KOPT-K1 (cell line): ENCODE data around the gene HEG1.

Experiments
- H3K27ac ChIP-seq: fragments of 200-600 bp; sonication (generic); 2 replicates; pipeline ENCODE4 v1.5.1; 2016; ENCODE audit warnings: antibody characterized with exemption, mild to moderate bottlenecking, low read depth, low read length; ENCODE audit not compliant: poor library complexity, severe bottlenecking
- H3K36me3 ChIP-seq: fragments of 200-600 bp; sonication (generic); 2 replicates; pipeline ENCODE4 v1.5.1; 2017; ENCODE audit warnings: antibody characterized with exemption, mild to moderate bottlenecking, low read length, moderate library complexity; ENCODE audit not compliant: insufficient read depth
- H3K9me3 ChIP-seq: fragments of 200-600 bp; sonication (generic); 2 replicates; pipeline ENCODE4 v1.5.1; 2017; ENCODE audit warnings: antibody characterized with exemption, low read length, mild to moderate bottlenecking; ENCODE audit not compliant: insufficient read depth, poor library complexity, severe bottlenecking

Gene HEG1

DNA sequence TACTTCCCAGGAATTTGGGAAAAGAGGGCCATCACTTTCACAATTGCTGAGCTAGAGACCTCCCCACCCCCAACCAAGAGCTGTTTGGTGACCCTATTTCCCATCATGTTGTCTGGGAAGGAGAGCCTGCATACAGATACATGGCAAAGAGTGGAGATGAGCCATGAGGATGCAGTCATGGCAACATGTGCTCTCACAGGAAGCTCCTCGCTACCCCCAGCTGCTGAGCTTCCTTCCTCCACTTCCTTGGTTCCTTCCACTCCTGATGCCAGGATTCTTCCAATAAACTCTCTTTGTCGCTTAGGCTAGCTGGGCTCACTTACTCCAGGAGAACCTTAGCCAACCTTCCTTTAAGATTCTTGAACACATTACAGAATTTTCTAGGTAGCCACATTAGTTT is 72.9 kb downstream of the HEG1 start:
- H3K36me3 ChIP-seq = no peaks in the 10 kb centered on the region
- H3K27ac ChIP-seq = no peak overlapping the region
- no peaks in the 10 kb centered on the region for H3K9me3 ChIP-seq

DNA sequence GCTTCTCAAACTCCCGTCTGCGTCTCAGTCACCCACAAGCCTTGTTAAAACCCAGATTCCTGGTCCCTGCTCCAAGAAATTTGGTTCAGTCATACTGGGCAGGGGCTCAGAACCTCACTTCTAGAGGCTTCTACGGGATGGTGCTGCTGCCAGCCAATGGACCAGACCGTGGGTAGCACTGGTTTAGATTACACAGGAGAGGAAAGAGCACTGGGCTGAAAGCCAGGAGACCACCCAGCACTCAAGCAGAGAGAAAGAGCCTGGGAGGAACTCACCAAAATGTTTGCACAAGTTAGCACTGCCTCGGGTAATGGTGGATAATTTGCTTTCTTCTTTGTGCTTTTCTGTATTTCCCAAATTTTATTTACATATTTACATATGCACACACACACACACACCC is 74.3 kb downstream of the HEG1 start:
- H3K36me3 ChIP-seq = no peaks in the 10 kb centered on the region
- no peak overlapping the region for H3K27ac ChIP-seq

DNA sequence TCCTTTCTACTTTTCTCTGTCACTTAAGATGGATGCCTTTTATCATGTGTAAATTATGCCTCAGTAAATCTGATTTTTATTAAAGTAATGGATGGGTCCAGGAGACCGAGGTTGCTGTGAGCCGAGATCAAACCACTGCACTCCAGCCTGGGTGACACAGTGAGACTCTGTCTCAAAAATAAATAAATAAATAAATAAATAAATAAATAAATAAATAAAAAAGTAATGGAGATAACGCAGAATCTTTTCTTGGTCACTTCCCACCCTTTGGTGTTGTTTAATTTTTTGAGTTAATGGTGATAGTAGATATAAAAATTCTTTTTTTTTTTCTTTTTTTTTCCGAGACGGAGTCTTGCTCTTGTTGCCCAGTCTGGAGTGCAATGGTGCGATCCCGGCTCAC is 77.2 kb downstream of the HEG1 start:
- Histone ChIP-seq H3K36me3 (no peaks in the 10 kb centered on the region), H3K27ac (no peak overlapping the region), H3K9me3 (no peaks in the 10 kb centered on the region)

More for the DNA sequence above, 74.3 kb downstream of the HEG1 start:
- H3K9me3 ChIP-seq = no peaks in the 10 kb centered on the region

DNA sequence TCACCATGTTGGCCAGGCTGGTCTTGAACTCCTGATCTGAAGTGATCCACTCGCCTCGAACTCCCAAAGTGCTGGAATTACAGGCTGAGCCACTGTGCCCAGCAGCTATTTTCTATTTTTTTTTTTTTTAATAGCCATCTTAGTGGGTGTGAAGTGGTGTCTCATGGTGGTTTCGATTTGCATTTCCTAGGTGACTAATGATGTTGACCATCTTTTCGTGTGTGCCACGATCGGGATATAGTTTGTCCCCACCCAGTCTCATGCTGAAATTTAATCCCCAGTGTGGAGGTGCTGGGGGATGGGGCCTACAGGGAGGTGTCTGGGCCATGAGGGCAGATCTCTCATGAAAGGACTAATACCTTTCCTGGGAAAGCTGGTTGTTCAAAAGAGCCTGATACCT is 79.4 kb downstream of the HEG1 start:
- Histone ChIP-seq H3K36me3 (no peaks in the 10 kb centered on the region), H3K27ac (no peak overlapping the region), H3K9me3 (no peaks in the 10 kb centered on the region)

DNA sequence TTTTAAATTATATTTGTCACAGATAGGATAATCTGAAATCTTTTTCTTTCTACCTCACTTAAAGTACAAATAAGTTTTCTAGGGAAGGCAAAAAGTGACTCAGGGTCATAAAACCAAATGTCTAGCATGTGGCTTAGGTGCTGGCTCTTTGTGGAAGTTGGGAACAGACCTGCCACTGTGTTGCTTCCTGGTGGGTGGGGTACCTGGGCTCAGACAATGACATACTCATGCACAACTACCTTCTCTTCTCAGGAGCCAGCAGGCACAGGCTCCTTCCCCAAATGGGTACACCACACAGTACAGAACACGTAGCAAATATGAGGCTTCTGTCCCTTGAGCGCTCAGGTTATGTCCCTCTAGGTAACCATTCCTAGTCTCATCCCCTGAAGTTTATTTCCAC is 81.1 kb downstream of the HEG1 start:
- H3K27ac ChIP-seq = no peak overlapping the region
- H3K36me3 ChIP-seq = peaks cover 9% of the 10 kb centered on the region; the same call in 1 of the 2 replicates
- no peaks in the 10 kb centered on the region for H3K9me3 ChIP-seq

DNA sequence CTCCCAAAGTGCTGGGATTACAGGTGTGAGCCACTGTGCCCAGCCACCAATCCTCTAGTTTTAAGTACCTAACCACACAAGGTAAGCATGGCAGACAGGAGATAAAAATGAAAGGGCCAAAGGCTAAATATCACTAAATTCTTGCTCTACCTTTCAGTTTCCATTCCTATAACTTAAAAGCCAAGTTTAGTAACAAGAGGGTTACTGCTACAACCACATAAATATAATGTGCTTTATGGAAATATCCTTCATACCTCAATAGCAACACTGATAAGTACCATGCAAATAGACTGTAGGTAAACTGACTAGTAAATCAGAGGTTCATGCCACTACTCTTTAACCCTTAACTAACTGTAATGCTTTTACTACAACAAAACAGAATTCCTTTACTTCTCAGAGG is 82.5 kb downstream of the HEG1 start:
- Histone ChIP-seq H3K27ac (no peak overlapping the region), H3K9me3 (no peaks in the 10 kb centered on the region), H3K36me3 (peaks cover 15% of the 10 kb centered on the region; the same call in 1 of the 2 replicates)

DNA sequence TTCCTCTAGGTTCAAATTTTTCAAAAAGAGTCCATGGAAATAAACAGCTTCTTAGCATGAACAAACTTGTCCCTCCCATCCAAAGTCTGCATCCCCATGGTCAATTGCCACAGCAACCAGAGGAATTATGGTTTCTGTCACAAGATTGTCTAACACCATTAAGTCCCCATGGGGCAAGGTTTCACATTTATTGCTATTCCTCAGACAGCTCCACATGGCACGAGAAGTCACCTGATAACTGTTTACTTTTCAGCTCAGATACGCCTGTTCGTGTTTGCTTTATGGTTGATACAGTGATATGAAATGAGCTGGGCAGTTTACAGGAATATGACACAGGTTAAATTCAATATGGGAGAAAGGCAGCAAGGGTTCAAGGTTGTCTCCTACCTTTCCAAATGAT is 83.3 kb downstream of the HEG1 start:
- Histone ChIP-seq H3K9me3 (no peaks in the 10 kb centered on the region), H3K36me3 (peaks cover 15% of the 10 kb centered on the region; the same call in 1 of the 2 replicates), H3K27ac (no peak overlapping the region)

DNA sequence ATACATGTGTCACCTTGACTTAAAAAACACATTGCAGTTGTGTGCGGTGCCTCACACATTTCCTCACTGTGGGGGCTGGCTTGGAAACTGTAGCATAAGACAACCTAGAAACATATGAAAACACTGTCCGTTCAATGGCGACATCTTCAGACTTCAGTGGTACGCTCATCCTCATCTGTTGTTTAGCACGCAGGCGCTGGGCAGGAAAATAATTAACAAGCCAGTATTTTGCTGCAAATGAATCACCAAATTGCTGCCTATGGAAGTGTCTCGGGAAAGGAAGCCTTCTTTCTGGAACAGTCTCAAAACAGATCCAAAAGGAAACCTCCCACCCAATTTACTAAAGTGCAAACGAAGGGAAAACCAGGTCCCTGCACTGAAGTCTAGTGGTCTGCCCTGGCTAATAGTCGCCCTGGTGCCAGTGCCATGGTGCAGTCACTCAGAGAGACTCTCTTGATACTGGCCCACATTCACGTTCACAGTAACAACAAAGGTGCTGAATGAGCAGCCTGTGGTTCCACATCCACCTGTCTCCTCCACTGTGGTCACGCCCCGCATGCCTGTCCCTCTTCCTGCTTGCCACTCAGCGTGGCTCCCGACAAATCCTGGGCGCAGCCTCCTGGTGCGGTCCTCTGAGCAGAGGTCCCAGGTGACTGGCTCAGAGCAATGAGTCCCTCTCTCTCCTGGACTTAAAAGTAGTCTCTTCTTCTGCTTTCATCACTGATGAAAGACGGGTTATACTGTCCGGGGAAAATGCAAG is 85.7 kb downstream of the HEG1 start:
- Histone ChIP-seq H3K9me3 (no peaks in the 10 kb centered on the region), H3K27ac (no peak overlapping the region), H3K36me3 (peaks cover 15% of the 10 kb centered on the region; the same call in 1 of the 2 replicates)

DNA sequence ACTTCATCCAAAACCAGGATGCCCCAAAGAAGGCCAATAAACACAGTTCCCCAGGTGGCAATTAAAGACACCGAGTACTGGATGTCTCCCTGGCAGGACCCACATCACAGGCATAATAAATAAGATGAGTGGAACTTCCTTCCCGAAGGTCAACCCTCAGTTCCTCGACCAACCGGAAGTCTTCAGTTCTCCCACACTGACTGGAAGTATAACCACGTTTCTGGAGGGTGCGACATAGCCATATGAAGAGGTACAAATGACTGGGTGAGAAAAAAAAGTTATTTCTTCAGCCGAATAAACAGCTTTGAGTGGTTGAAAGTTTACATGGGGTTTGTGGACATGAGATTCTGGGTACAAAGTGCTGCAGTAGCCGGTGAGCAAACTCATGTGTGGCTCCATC is 86.6 kb downstream of the HEG1 start:
- Histone ChIP-seq H3K36me3 (peaks cover 15% of the 10 kb centered on the region; the same call in 1 of the 2 replicates), H3K9me3 (no peaks in the 10 kb centered on the region), H3K27ac (no peak overlapping the region)

DNA sequence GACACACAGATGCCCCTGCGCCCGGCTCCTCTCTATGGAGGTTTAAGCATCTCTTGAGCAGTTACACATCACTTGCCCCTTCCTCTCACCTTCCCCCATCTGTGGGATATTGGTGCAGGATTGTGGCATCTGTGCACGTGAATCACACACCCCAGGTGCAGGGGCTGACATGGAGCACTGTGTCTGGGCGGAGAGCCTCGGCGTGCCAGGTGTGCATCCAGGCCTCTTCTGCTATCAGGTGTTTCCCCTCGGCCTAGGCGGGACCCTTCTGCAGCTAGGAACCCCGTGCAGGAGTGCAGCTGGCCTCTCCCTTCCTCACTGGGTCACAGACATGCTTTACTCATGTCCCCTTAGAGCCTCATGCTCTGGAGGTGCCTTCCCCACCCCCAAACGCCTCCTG is 87.8 kb downstream of the HEG1 start:
- H3K27ac ChIP-seq = no peak overlapping the region
- H3K9me3 ChIP-seq = no peaks in the 10 kb centered on the region
- peaks cover 15% of the 10 kb centered on the region; the same call in 1 of the 2 replicates for H3K36me3 ChIP-seq

DNA sequence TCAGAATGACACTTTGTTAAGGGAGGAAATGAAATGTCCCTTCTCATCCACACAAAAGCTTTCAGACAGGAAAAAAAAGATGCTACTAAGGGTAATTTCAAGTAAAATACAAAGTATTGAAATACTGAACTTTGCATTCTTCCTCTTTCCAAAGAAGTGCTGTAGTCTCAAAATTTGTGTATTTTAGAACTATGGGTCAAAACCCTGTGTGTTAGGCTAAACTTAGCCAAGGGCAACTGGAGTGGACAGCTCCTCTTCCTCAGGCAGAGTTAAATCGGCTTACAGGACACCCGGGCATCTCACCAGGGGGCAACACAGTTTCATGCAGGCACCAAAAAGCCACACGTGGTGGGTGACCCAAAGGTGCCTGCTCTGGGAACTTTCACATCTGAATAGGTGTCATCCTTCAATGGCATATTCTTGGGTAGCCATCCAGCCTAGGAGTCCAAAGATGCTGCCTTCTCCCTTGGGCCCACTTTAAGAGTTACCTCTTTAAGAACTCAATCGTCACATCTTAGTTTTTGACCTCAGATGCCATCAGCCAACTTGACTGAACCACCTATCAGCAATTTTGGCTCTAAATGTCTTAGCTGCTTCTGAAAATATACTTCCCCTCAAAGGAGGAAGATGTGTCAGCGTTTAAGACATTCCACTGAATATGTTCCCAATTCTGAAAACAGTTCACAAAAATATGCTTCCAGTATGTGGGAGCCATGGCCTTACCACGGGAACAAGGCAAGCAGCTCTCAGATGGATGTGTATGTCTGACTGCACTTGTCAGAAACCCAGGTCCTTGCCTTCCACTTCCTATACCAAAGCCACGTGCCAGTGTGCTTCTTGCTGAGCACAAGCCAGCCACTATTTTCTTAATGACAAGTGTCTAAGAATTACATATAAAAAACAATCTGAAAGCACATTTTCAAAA is 89.0 kb downstream of the HEG1 start:
- H3K9me3 ChIP-seq = no peaks in the 10 kb centered on the region
- no peak overlapping the region for H3K27ac ChIP-seq
- peaks cover 15% of the 10 kb centered on the region; the same call in 1 of the 2 replicates for H3K36me3 ChIP-seq

DNA sequence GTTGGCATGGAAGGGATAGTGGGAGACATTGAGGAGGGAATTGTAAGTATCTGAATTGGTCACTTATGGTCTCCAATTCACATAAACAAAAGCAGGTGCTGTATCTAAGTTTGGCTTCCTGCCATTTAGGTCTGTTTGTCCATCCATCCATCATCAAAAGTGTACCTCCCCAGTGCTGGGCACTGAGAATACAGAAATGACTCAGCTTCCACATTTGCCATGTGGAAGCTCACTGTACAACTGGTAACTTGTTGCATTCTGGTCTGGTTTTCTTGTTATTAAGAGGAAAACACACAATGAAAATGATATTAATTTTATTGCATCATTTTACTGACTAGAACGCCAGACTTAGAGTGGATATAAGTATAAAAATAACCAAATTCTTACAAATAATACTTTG is 90.4 kb downstream of the HEG1 start:
- Histone ChIP-seq H3K9me3 (no peaks in the 10 kb centered on the region), H3K27ac (no peak overlapping the region), H3K36me3 (peaks cover 13% of the 10 kb centered on the region; the same call in 1 of the 2 replicates)

DNA sequence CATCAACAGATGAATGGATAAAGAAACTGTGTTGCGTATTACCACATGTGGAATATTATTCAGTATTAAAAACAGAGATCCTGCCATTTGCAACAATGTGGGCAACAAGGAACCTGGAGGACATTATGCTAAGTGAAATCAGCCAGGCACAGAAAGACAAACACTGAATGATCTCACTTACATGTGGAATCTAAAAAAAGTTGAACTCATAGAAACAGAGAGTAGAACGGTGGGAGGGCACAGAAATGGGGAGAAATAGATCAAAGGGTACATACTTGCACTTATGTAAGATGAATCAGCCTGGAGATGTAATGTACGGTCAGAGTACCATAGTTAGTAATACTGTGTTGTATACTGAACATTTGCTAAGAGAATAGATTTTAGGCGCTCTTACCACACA is 91.4 kb downstream of the HEG1 start:
- Histone ChIP-seq H3K9me3 (no peaks in the 10 kb centered on the region), H3K27ac (no peak overlapping the region), H3K36me3 (0 out of 2 replicates have a peak, but pooled peaks cover 3% of the 10 kb centered on the region)

DNA sequence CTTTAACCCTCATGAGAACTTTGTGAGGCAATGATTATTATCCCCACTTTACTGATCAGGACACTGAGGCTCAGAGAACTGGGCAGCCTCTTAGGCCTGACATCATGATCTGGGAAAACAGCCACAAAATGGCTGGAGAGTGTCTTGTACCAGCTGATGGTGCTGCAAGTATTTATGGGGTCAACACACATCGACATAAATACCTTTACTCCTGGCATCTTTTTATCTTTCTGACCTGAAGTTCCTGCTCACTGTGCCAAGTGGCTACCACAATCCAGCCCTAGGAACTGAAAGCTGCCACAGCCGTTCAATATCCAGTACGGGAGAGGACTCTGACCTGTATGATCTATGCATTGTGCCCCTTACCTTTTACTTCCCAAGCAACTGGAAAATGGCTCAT is 92.0 kb downstream of the HEG1 start:
- Histone ChIP-seq H3K9me3 (no peaks in the 10 kb centered on the region), H3K36me3 (no peaks in the 10 kb centered on the region), H3K27ac (no peak overlapping the region)

DNA sequence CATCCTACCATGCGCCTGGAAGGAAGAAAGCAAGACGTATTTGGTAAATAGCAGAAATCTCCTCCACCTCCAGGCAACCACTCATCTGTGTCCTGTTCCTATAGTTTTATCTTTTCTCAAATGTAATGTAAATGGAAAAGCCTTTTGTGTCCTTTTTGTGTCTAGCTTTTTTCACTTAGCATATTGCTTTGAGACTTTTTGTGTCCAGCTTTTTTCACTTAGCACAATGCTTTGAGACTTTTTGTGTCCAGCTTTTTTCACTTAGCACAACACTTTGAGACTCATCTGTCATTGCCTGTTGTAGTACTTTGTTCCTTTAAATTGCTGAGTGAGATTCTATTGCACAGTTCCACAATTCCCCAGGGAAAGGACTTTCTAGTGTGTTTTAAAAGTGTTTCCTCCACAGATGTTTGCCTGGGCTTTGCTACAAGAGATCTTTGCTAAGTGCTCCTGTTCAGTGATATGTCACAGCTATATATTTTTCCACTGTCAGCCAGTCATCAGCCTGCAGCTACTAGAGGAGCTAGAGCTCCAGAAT is 93.3 kb downstream of the HEG1 start:
- Histone ChIP-seq H3K27ac (no peak overlapping the region), H3K36me3 (no peaks in the 10 kb centered on the region), H3K9me3 (no peaks in the 10 kb centered on the region)
